GM18870 (cell line): ENCODE data around the gene SNX25.
"Not testable (repeated sequence)": the region's sequence is repeated elsewhere in the genome, so short reads cannot be mapped to it uniquely, and the experiment has no call there.

Experiments
- ATAC-seq: cut with Tn5 transposase; IDR thresholded peaks from one replicate; pipeline ENCODE4 v1.9.1; 2021; ENCODE audit warnings: moderate library complexity; ENCODE audit not compliant: unreplicated experiment

The SNX25 gene

DNA sequence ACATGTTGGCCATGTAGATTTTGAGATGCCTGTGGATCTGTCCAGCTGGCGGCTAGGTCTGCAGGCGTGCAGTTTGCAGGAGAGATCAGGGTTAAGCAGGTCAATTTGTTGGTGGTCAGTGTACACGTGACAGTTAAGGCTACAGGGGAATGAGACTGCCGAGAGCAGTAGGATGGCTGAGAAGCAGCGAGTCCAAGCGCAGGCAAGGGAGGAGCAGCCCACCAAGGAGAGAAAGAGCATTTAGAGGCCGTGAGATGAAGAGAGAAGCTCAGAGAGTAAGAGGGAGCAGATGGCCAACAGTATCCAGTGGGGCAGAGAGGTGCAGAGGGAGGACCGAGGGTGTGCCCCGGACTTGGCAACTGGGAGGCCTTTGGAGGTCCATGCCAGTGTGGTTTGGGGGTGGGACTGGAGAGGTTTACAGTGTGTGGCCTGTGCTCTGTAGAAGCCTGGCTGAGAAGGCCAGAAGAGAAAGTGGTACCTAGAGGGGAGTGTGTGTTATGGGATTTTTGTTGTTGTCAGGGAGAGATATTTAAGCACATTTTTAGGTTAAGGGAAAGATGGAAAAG is 18.4 kb downstream of the SNX25 start:
- no peak for ATAC-seq

DNA sequence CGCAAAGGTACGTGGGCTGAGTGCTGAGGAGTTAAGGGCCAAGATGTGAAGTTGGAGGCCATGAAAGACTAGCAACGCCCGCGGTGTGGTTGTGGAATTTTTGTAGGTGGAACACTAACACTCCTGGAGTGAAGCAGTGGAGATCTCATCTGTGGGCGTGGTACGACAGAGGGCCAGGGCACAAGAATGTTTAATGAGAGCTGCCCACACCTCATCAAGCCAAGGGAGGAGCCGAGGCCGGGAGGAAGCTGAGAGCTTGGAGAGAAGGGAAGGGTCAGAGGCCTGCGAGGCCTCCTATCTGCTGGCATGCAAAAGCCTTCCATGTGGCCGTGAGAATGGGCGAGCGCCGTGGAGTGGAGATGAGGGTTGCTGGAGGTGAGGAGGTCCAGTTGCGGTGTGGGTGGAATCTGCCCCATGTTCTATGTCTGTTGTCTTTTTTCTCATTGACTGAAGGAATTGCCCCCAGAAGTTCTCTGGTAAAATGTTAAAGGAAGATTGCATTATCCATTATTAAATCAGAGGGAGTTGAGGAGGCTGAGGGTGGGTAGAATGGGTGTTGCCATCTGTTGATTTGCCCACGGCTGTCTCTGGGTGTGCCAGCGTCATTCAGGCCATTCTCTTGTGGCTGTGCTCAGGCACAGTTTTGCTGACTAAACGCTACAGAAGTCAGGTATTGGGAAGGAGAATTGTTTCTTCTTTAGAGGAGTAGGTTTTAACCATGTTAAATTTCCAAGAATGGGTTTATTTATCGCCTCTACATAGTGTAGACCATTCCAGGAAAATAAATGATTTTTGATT is 19.8 kb downstream of the SNX25 start:
- no peak for ATAC-seq

DNA sequence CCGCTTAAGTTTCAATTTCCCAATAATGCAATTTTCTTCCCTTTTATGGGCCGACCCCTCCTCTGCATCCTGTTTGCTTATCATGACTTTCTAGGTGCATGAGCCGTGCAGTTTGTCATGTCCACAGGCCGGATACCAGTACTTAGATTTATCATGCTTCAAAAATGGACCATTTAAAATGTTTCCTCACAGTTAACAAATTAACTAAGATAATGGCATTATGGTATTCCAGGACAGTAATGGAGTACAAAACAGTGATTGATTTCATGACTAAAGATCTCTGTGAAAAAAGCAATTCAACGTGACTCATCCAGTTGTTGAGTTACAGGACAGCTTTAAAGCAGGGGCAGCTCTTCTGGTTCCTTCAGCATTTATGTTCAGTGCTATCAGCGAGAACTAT is 23.0 kb downstream of the SNX25 start:
- ATAC-seq = no peak

DNA sequence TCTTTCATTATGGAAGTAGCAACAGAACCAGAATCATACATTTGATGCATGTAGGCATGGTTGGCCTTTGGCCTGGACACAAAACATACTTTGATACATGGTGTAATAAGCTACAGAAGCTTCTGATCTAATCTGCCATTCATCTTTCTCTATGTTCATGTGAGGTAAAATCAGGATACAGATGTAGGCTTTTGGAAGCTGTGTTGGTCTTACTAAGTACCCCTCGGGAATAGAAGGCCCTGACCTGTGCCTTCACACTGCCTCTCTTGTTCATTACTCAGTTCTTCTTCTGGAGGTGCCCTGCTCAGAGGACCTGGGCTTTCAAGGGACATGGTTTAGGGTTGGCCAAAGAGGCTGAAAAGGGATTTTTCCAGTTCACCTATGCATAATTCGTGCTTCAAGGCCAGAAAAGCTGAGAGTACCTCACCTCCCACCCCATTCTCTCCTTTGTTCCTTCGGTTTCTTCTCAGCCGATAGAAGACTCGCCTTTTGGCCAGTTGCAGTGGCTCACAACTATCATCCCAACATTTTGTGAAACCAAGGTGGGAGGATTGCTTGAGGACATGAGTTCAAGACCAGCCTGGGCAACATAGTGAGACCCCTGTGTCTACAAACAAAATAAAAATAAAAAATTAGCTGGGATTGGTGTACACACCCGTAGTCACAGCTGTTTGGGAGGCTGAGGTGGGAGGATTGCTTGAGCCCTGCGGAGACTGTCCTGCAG is 25.9 kb downstream of the SNX25 start:
- no peak for ATAC-seq

DNA sequence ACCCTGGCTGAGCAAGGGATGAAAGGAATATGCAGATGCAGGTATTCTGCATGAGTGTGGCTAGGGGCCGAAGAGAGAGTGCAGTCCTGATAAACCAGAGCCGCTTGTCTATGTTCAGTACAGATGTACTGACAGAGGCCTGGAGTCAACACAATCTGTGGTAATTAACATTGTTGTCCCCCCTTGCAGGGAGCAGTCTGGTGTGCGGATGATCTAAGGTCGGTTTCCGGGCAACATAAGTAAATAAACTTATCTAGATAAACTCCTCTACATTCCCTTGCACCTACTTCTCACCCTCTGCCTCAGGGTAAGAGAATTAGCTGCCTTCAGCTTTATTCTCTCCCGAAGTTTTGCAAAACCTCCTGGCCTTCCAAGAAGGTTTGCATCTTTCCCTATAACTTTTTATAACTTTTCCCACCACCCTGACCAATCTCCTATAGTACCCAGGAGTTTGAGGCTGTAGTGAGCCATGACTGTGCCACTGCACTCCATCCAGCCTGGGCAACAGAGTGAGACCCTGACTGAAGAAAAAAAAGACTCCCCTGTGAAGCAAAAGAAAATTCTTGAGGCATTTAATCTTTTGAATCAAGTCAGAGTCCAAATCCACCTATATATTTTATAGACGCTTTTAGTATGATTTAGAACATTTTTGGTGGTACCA is 26.6 kb downstream of the SNX25 start:
- no peak for ATAC-seq

DNA sequence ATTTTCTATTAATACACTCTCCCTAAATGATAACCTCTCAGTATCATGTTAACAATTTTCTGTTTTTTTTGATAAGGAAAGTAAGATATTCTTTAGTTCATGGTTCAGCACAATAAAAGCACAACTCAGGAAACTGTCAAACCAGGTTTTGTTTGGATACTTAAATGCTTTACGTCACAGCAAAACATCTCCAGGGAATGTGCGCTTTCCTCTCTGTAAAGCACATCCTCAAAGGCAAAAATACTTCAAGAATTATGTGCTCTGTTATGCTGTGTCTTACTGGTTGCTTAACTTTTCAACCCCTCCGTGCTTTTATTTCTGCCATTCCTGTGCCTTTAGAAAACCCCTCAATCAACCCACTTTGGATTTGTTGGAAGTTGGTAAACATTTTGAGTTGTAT is 27.8 kb downstream of the SNX25 start:
- no peak for ATAC-seq

DNA sequence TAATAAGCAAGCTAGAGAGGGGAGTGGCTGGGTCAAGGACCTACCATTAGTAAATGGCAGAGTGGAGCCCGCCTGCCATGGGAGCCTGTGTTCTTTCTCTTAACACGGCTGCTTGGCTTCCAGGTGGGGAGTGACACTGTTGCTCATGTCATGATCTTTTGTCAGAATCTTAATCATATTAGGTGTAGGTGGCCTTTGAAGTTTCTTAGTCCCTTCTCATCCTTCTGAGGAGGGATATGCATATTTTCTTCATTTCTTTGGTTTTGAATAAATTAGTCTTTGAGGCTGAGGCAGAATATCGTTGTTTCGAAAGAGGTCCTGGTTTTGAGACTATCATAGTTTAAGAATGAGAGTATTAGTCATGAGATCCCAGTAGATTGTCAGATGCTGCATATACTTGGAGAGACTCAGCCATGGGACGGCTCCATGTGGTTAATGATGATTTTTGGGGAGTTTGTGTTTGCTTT is 28.9 kb downstream of the SNX25 start:
- ATAC-seq = no peak

DNA sequence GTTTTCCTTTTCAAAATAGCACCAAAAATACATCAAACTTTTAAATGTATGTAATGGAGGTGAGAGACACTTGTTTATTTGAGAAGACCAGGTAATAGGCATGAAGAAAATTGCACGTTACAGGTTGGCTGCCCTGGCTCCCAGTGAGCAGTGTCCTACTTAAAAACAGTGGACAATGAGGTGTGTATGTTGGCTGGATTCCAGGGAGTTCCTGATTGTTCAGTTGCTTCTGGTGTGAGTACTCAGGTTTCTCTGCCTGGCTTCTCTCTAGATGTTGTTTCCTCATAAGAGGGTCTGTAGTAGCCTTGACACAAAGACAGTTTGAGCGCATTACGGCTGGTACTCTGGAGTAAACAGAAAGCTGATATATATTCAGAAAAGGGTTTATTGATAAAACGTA is 29.4 kb downstream of the SNX25 start:
- ATAC-seq = no peak

DNA sequence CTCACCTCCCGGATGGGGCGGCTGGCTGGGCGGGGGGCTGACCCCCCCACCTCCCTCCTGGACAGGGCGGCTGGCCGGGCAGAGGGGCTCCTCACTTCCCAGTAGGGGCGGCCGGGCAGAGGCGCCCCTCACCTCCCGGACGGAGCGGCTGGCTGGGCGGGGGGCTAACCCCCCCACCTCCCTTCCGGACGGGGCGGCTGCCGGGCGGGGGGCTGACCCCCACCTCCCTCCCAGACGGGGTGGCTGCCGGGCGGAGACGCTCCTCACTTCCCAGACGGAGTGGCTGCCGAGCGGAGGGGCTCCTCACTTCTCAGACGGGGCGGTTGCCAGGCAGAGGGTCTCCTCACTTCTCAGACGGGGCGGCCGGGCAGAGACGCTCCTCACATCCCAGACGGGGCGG is 31.1 kb downstream of the SNX25 start:
- not testable (repeated sequence) for ATAC-seq

DNA sequence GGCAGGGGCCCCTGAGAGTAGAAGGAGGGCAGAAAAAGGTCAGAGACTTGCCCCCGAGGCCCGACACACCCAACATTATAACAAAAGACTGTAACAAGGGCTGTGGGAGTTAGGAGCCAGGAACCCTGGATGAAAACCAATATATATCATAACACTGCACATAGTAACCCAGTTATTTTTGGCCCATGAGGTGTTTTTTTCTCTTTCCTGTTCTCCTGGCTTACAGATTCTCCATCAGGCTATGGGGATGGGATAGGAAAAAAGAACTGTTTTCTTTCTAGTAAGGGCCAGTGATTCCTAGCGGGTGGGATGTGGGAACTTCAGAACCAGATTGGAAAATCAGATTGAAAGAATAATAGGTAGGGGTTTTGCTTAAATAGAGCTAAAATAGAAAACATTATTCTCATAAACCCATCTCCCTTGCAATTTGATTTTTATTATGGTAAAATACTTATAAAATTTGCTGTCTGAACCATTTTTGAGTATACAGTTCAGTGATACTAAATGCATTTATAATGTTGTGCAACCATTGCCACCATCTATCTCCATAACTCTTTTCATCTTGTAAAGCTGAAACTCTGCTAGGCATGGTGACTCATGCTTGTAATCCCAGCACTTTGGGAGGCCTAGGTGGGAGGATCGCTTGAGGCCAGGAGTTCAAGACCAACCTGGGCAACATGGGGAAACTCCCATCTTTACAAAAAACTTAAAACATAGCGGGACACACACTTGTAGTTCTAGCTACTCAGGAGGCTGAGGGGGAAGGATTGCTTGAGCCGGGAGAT is 33.5 kb downstream of the SNX25 start:
- ATAC-seq = no peak

DNA sequence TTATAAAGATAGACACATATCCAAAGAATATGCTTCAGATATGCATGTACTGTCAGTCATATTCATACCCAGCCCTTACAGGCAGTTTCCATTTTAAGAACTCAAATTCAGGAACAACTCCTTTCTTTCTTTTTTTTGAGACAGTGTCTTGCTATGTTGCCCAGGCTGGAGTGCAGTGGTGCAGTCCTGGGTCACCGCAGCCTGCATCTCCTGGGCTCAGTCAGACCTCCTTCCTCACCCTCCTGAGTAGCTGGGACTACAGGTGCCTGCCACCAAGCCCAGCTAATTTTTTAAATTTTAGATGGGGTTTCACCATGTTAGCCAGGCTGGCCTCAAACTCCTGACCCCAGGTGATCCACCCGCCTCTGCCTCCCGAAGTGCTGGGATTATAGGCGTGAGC is 34.5 kb downstream of the SNX25 start:
- ATAC-seq = no peak

DNA sequence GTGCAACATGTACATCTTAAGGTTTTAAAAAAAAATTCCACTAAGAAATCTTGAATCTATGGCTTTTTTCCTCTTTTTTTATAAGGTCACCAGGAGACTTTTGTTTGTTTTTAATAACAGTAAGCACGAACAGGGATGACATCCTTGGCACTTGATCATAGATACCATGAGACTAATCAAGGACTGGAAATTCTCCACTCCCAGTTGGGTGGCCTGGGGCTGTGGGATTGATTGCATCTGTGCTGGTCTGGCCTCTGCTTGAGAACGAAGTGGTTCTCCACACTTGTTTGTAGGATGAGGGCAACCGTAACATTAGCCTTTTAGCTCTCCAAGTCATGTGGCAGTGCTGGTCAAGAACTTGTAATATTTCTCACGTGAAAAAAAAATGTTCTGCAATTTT is 35.4 kb downstream of the SNX25 start:
- ATAC-seq = no peak

DNA sequence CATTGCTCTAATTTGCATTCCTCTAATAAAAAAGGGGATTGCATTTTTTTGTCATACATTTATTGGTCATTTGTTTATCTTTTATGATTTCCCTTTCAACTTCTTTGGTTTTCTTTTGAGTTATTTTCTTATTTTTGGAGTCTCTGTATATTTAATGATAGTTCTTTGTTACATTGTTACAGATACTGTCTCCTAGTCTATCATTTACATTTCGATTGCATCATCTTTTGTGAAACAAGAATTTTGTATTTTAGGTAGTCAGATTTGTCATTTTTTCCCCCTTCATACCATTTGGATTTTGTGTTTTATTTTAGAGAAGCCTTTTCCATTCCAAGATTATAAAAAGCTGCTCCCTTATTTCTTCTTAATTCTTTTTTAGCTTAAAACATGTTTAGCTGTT is 37.1 kb downstream of the SNX25 start:
- no peak for ATAC-seq

DNA sequence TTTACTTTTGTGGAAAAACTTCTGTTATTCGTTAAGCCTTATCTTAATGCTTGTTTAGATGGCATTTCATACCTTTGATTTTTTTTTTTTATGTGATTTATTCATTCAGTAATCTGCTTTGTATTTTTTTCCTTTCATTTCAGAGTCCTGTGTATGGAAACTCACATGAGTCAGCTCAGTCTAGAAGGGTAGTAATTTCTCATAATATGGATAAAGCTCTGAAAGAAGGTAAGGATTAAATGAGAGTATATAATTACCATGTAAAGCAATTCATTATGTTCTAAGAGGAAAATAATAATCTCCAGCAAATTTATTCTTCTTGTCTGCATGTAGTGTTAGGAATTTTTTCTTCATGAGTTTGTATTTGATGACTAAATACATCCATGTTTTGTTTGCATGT is 37.8 kb downstream of the SNX25 start:
- ATAC-seq = no peak

DNA sequence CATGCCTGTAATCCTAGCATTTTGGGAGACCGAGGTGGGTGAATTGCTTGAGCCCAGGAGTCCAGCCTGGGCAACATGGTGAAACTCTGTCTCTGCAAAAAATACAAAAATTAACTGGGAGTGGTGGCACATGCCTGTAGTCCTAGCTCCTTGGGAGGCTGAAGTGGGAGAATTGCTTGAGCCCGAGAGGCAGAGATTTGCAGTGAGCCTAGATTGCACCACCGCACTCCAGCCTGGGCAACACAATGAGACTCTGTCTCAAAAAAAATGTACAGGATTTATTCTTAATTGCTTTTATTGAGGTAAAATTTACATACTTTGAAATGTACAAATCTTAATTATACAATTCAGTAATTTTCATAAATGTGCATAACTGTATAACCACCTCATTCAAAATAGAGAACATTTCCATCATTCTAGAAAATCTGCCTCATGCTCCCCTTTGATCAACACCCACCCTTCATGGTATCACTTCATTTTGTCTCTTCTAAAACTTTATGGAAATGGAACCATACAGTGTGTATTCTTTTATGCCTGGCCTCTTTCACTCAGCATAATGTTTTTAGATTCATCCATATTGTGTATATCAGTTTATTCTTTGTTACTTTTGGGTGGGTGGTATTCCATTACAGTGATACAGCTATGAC is 39.1 kb downstream of the SNX25 start:
- no peak for ATAC-seq

DNA sequence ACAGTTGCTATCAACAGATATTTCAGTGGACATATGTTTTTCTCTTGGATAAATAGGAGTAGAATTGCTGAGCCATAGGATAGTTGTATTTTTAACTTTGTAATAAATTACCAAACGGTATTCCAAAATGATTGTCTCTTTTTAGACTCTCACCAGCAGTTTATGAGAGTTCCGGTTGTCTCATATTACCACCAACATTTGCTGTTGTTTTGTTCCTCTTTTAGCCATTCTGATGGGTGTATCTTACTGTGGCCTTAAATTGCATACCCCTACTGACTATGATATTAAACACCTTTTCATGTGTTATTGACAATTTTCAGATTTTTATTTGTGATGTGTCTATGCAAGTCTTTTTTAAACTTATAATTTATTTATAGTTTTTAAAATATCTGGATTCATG is 39.7 kb downstream of the SNX25 start:
- ATAC-seq = no peak

DNA sequence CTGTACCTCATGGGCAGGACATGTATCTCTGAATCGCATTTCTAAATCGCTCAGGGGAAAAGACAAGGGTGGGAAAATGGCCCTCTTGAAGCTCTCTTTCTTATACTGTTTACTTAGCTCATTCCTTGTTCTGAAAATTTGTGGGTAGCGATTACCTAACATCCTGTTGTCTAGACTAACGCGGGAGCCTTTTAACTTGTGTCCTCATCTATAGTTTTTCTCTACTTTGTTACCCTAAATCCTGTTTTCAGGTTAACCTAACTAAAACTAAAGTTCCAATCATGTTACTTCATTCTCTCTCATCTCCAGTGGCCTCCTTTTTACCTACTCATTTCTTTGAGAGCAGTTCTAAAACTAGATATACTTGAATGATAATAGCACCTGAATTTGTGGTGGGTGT is 45.0 kb downstream of the SNX25 start:
- ATAC-seq = no peak

DNA sequence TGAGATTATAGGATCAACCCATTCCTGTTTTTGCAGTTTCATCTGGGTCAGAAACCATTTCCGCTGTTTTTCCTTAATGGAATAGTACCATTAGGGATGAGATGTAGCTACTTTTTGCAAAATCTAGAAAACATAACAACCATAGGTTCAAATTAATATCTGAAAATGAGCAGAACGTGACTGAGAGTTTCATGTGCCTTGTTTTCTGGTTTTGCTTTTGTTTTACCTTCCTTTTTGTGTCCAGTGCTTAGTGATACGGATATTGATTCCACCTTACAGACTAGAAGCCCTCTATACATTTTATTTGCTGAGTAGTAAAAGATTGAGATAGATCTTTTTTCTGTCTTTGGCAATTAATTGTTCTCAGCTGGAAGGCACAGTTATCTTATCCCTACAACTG is 46.5 kb downstream of the SNX25 start:
- peak; percentile 58 for ATAC-seq

DNA sequence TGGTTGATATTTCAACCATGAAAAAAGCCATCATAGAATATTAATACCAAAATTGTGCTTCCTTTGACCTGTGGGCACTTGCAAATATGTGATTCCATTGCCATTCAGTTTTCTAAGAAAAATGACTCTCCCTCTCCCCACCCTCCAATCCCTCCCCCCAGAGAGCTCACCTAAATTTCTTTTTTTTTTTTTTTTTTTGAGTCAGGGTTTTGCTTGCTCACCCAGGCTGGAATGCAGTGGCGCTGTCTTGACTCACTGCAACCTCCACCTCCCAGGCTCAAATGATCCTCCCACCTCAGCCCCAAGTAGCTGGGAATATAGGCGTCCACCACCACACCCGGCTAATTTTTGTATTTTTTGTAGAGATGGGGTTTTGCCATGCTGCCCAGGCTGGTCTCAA is 47.0 kb downstream of the SNX25 start:
- no peak for ATAC-seq

DNA sequence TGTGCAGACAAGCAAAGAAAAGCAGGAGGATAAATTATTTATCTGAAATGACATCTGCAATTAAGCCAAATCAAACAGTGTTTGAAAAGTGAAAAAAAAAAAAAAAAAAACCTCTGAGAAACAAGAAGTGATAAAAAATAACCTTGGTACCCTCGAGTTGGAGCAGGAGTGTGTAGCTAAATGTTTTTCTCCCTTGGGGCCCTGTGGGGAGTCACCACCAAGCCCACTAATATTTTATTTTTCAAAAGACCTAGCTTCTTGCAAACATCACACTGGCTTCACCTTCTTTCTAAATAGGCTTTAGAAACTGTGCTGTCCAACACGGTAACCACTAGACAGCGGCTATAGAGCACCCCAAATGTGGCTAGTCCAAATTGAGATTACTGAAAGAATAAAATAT is 47.7 kb downstream of the SNX25 start:
- ATAC-seq = no peak
